Testis (tissue), 3 donors: ENCODE measurements around the gene VRK2. TPM values are rescaled to one million over a fixed set of nuclear protein-coding genes. Genes with fewer than 3 reads are reported as not detected.

ENCODE experiments used
- DNase-seq: peaks from one replicate; pipeline ENCODE4 v3.0.0-alpha.2; 2019
- H3K27ac ChIP-seq, 2 donors: fragments of 200-600 bp; sonication (generic); one replicate each; pipeline ENCODE4 v1.5.1; 2019
- H3K27me3 ChIP-seq: fragments of 200-600 bp; sonication (generic); one replicate; pipeline ENCODE4 v1.5.1; 2019
- H3K36me3 ChIP-seq: fragments of 200-600 bp; sonication (generic); one replicate; pipeline ENCODE4 v1.5.1; 2017; ENCODE audit warnings: low read depth; ENCODE audit errors: missing control alignments
- H3K4me1 ChIP-seq: fragments of 200-600 bp; sonication (generic); one replicate; pipeline ENCODE4 v1.5.1; 2019
- H3K4me3 ChIP-seq, 2 donors: fragments of 200-600 bp; sonication (generic); one replicate each; pipeline ENCODE4 v1.5.1; 2017 to 2019
- H3K9me3 ChIP-seq: fragments of 200-600 bp; sonication (generic); one replicate; pipeline ENCODE4 v1.5.1; 2017
- CTCF ChIP-seq, 3 experiments: fragments of 450-650 bp in 2 of 3; fragments of 200-600 bp in 1 of 3; sonication (generic) in 1 of 3; IDR thresholded peaks; one replicate each; pipeline ENCODE4 v1.5.1; 2016 to 2019; ENCODE audit warnings: antibody characterized with exemption in 3 of 3, mild to moderate bottlenecking in 2 of 3, moderate library complexity in 1 of 3
- POLR2A ChIP-seq: fragments of 450-650 bp; IDR thresholded peaks from one replicate; pipeline ENCODE4 v1.6.1; 2017; ENCODE audit warnings: antibody characterized with exemption, mild to moderate bottlenecking, moderate library complexity
- WGBS, 2 donors: methylation state at CpG; one replicate each; pipeline ENCODE4 v1.1.5; 2018; 5-methylcytosine and 5-hydroxymethylcytosine counted together
- intact Hi-C: fragments of 100-400 bp; cut with DNase I; formaldehyde crosslinking; loops from one replicate; pipeline ENCODE4 v1.15.1; 2023; ENCODE audit warnings: low total_unique reads
- polyA plus RNA-seq: library from polyadenylated mRNA; stranded (reverse); fragments of 350-450 nt; fragmentation: Illumina TruSeq; extraction: RNeasy Lipid Tissue Mini Kit (QIAGEN cat#74804); gene quantifications from one replicate; pipeline ENCODE4 v1.2.3, GENCODE V29; 2014; ENCODE audit warnings: low read depth, low replicate concordance; ENCODE audit not compliant: insufficient read depth
- total RNA-seq, 2 donors: library from RNA; depleted of rRNA; stranded (reverse); fragments of >200 nt; gene quantifications; one replicate each; pipeline ENCODE4 v1.2.3, GENCODE V29; 2016

VRK2 gene
- total and polyA plus RNA-seq, 3 donors from 2014 or later = 16.6 to 18.5 (median 16.7) TPM

GRCh38 chr2:58194458-58194857 lies 147.9 kb downstream of the VRK2 start:
- H3K27ac ChIP-seq = no peak overlapping the region
- intact Hi-C loops = no loop called here
- H3K9me3 ChIP-seq = no peaks in the 10 kb centered on the region
- no peak for TF ChIP-seq CTCF (IDR thresholded peaks at IDR 0.05)
- no peak for TF ChIP-seq POLR2A
- WGBS, 2 donors = 89 to 92% methylated on average over 2 of the region's 2 CpGs
- H3K27me3 ChIP-seq = no peaks in the 10 kb centered on the region
- H3K36me3 ChIP-seq = no peaks in the 10 kb centered on the region
- H3K4me1 ChIP-seq = no peaks in the 10 kb centered on the region
- no peak for DNase-seq
- no peak overlapping the region for H3K4me3 ChIP-seq

DNA sequence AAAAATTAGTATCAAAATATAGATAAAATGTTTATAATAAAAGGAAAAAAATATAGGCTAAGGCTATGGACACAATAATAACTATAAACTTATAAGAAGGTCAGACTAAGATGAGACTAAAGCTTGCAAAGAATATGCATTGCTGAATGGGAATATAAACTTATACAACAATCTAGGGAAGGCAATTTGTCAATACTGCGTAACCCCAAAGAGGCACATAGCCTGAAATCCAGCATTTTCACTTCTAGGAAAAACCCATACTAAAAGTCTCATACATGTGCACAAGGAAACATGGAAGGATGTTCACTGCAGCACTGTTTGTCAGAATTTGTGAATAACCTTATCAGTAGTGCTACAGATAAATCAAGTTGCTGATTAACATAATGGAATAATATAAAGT lies 149.1 kb downstream of the VRK2 start:
- no peak for DNase-seq
- TF ChIP-seq POLR2A = no peak
- TF ChIP-seq CTCF (IDR thresholded peaks at IDR 0.05) = no peak
- H3K27ac ChIP-seq = no peak overlapping the region
- 100% methylated on average over 1 of the region's 1 CpG for WGBS, 2 donors
- no peaks in the 10 kb centered on the region for H3K36me3 ChIP-seq
- no peak overlapping the region for H3K4me3 ChIP-seq
- intact Hi-C loops = no loop called here
- H3K9me3 ChIP-seq = no peaks in the 10 kb centered on the region
- H3K27me3 ChIP-seq = no peaks in the 10 kb centered on the region
- H3K4me1 ChIP-seq = no peaks in the 10 kb centered on the region

DNA sequence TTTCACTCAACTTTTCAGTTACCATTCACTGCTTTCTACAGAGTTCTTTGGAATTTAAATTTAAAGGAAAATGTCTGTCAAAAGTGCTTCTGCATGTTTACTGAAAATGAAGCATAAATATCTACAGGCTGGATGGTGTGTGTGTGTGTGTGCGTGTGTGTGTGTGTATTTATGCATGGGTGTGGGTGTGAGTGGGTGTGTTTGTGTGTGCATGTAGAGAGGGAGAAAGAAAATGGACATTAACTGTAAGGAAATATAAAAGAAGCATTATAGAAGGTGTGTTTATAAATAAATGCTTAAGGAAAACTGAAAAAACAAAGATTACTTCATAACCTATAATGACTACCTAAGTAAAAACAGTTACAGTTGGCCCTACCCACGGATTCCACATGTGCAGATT lies 151.3 kb downstream of the VRK2 start:
- Histone ChIP-seq H3K4me3 (no peak overlapping the region), H3K27me3 (no peaks in the 10 kb centered on the region), H3K9me3 (no peaks in the 10 kb centered on the region), H3K4me1 (no peaks in the 10 kb centered on the region), H3K36me3 (no peaks in the 10 kb centered on the region), H3K27ac (no peak overlapping the region)
- no peak for DNase-seq
- intact Hi-C loops = no loop called here
- no peak for TF ChIP-seq CTCF (IDR thresholded peaks at IDR 0.05)
- no peak for TF ChIP-seq POLR2A
- WGBS, 2 donors = 92 to 97% methylated on average over 2 of the region's 2 CpGs

DNA sequence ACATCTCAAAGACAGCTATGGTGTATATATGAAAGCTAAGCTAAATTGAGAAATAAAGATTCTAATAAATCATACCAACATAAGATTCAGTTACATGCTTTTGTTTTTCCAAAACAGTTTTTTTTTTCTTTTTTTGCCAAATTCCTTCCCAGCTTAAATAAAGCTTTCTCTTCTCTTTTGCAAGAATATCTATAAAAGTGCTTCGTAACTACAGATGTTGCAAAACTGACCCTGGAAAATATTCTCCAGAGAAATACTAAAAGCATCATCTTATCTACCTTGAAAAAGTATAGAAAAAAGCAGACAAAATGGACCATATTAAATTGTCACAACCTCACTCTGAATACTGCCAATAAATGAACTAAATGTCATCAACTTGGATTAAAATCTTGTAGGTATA lies 155.8 kb downstream of the VRK2 start:
- Histone ChIP-seq H3K4me3 (no peak overlapping the region), H3K4me1 (no peaks in the 10 kb centered on the region), H3K27ac (no peak overlapping the region), H3K9me3 (no peaks in the 10 kb centered on the region), H3K27me3 (no peaks in the 10 kb centered on the region), H3K36me3 (no peaks in the 10 kb centered on the region)
- 82 to 83% methylated on average over 1 of the region's 1 CpG for WGBS, 2 donors
- TF ChIP-seq POLR2A (no peak), CTCF (IDR thresholded peaks at IDR 0.05) (no peak)
- intact Hi-C loops = no loop called here
- DNase-seq = no peak

- TF ChIP-seq CTCF (IDR thresholded peaks at IDR 0.05) = no peak
- TF ChIP-seq POLR2A = no peak
- H3K27me3 ChIP-seq = no peaks in the 10 kb centered on the region
- intact Hi-C loops = no loop called here
- H3K27ac ChIP-seq = no peak overlapping the region
- no peak for DNase-seq
- no peaks in the 10 kb centered on the region for H3K36me3 ChIP-seq
- H3K9me3 ChIP-seq = no peaks in the 10 kb centered on the region
- H3K4me3 ChIP-seq = no peak overlapping the region
- H3K4me1 ChIP-seq = no peaks in the 10 kb centered on the region
Observed at GRCh38 chr2:58203018-58203417, 156.4 kb downstream of the VRK2 start.
